SK-N-SH (cell line): ENCODE measurements around the gene ZNF141. TPM values are rescaled to one million over a fixed set of nuclear protein-coding genes. Genes with fewer than 3 reads are reported as not detected.

Source experiments
- CTCF ChIA-PET: fragments of 300-600, 350-600 bp; formaldehyde crosslinking; extraction: SDS; loops from one replicate; lab custom pipeline; 2021; lab: Yijun Ruan, JAX
- POLR2A ChIA-PET: fragments of 350-600 bp; sonication (Branson Sonifier 250); formaldehyde crosslinking; extraction: SDS; loops from one replicate; lab custom pipeline; 2020; ENCODE audit warnings: antibody characterized with exemption, inconsistent platforms; lab: Yijun Ruan, JAX
- DNase-seq: peaks from one replicate; pipeline ENCODE4 v3.0.0; 2012
- H2AFZ ChIP-seq: fragments of 200-600 bp; sonication (generic); 2 replicates; pipeline ENCODE4 v1.8.1; 2016; ENCODE audit warnings: antibody characterized with exemption, mild to moderate bottlenecking, low read depth
- H3F3A ChIP-seq: fragments of 200-600 bp; sonication (generic); replicated peaks from 2 replicates; pipeline ENCODE3; 2016; ENCODE audit warnings: antibody characterized with exemption, mild to moderate bottlenecking; ENCODE audit not compliant: insufficient read depth
- H3K27ac ChIP-seq, 2 experiments: fragments of 200-500 bp in 1 of 2; fragments of 200-600 bp in 1 of 2; sonication (Bioruptor generic) in 1 of 2; sonication (generic), shearing (Covaris generic) in 1 of 2; 2 replicates each; pipeline versions ENCODE4 v1.5.1 to v1.6.1; 2014 to 2016; ENCODE audit warnings: low read depth in 2 of 2, inconsistent platforms in 1 of 2, low read length in 1 of 2, mild to moderate bottlenecking in 1 of 2, mixed read lengths in 1 of 2
- H3K27me3 ChIP-seq: fragments of 200-600 bp; sonication (generic), shearing (Covaris generic); 2 replicates; pipeline ENCODE4 v1.6.1; 2016; ENCODE audit warnings: mixed run types; ENCODE audit not compliant: insufficient read depth
- H3K36me3 ChIP-seq, 2 experiments: fragments of 200-500 bp in 1 of 2; fragments of 200-600 bp in 1 of 2; sonication (Bioruptor generic) in 1 of 2; sonication (generic) in 1 of 2; replicated peaks in 1 of 2; 2 replicates each; pipeline versions ENCODE3 to v1.5.1; 2014 to 2016; ENCODE audit warnings: low read length in 1 of 2, mild to moderate bottlenecking in 1 of 2; ENCODE audit not compliant: insufficient read depth in 2 of 2, control insufficient read depth in 1 of 2
- H3K4me1 ChIP-seq, 2 experiments: fragments of 200-500 bp in 1 of 2; fragments of 200-600 bp in 1 of 2; sonication (Bioruptor generic) in 1 of 2; sonication (generic), shearing (Covaris generic) in 1 of 2; 2 replicates each; pipeline versions ENCODE4 v1.5.1 to v1.6.1; 2014 to 2016; ENCODE audit warnings: low read depth in 1 of 2, low read length in 1 of 2, mixed run types in 1 of 2; ENCODE audit not compliant: insufficient read depth in 2 of 2, control insufficient read depth in 1 of 2
- H3K4me2 ChIP-seq: fragments of 200-600 bp; sonication (generic), shearing (Covaris generic); 2 replicates; pipeline ENCODE4 v1.6.1; 2017; ENCODE audit warnings: mixed run types
- H3K4me3 ChIP-seq, 2 experiments: fragments of 200-500 bp in 1 of 2; fragments of 200-600 bp in 1 of 2; sonication (Bioruptor generic) in 1 of 2; sonication (generic), shearing (Covaris generic) in 1 of 2; 2 replicates each; pipeline versions ENCODE4 v1.5.1 to v1.8.1; 2014 to 2016; ENCODE audit warnings: low read depth in 2 of 2, inconsistent platforms in 1 of 2, low read length in 1 of 2, mild to moderate bottlenecking in 1 of 2, mixed read lengths in 1 of 2, moderate library complexity in 1 of 2
- H3K79me2 ChIP-seq: fragments of 200-600 bp; sonication (generic); 2 replicates; pipeline ENCODE4 v1.8.1; 2017; ENCODE audit warnings: mild to moderate bottlenecking; ENCODE audit not compliant: insufficient read depth
- H3K9ac ChIP-seq: fragments of 200-600 bp; sonication (generic); 2 replicates; pipeline ENCODE4 v1.6.1; 2017; ENCODE audit warnings: mixed run types
- H3K9me2 ChIP-seq: fragments of 200-600 bp; sonication (generic); 2 replicates; pipeline ENCODE4 v1.6.1; 2017; ENCODE audit warnings: mixed run types
- H3K9me3 ChIP-seq: fragments of 200-600 bp; sonication (generic); 2 replicates; pipeline ENCODE4 v1.6.1; 2017; ENCODE audit warnings: mixed run types, mild to moderate bottlenecking, moderate library complexity
- H4K20me1 ChIP-seq: fragments of 200-600 bp; sonication (generic); 2 replicates; pipeline ENCODE4 v1.6.1; 2017; ENCODE audit warnings: mild to moderate bottlenecking, mixed run types; ENCODE audit not compliant: insufficient read depth
- CHD2 ChIP-seq: fragments of 150-350 bp; IDR thresholded peaks from 2 replicates; pipeline ENCODE4 v1.6.1; 2018; ENCODE audit warnings: low read length; ENCODE audit not compliant: partially characterized antibody
- ELF1 ChIP-seq: IDR thresholded peaks from 2 replicates; pipeline ENCODE4 v1.4.0; 2012
- EP300 ChIP-seq, 2 experiments: IDR thresholded peaks; 2 replicates each; pipeline versions ENCODE4 v1.4.0 to v1.6.1; 2012; ENCODE audit warnings: borderline replicate concordance in 1 of 2, low read depth in 1 of 2, low read length in 1 of 2
- EZH2phosphoT487 ChIP-seq: fragments of 200-600 bp; sonication (generic); IDR thresholded peaks from 2 replicates; pipeline ENCODE4 v1.6.1; 2017; ENCODE audit warnings: low read depth, mixed run types, mild to moderate bottlenecking, antibody characterized with exemption, moderate library complexity, borderline replicate concordance
- FOSL2 ChIP-seq: IDR thresholded peaks from 2 replicates; pipeline ENCODE4 v1.4.0; 2012; ENCODE audit warnings: low read depth, mild to moderate bottlenecking, moderate library complexity, borderline replicate concordance
- FOXM1 ChIP-seq: IDR thresholded peaks from 2 replicates; pipeline ENCODE4 v1.4.0; 2012; ENCODE audit warnings: low read depth, mild to moderate bottlenecking
- GATA2 ChIP-seq: sonication (generic); formaldehyde crosslinking; IDR thresholded peaks from 2 replicates; pipeline ENCODE4 v1.5.0; 2020; ENCODE audit warnings: mild to moderate bottlenecking, missing genetic modification reagents
- MAX ChIP-seq: IDR thresholded peaks from 2 replicates; pipeline ENCODE4 v1.4.0; 2012; ENCODE audit warnings: low read depth
- MEF2A ChIP-seq: IDR thresholded peaks from 2 replicates; pipeline ENCODE4 v1.4.0; 2012; ENCODE audit warnings: low read depth, borderline replicate concordance
- TAF1 ChIP-seq: IDR thresholded peaks from 2 replicates; pipeline ENCODE4 v1.6.1; 2012; ENCODE audit warnings: low read depth, mild to moderate bottlenecking, low read length, moderate library complexity, borderline replicate concordance
- TCF12 ChIP-seq: IDR thresholded peaks from 2 replicates; pipeline ENCODE4 v1.4.0; 2012
- USF1 ChIP-seq: IDR thresholded peaks from 2 replicates; pipeline ENCODE4 v1.4.0; 2012; ENCODE audit warnings: low read depth, borderline replicate concordance
- USF2 ChIP-seq: fragments of 150-350 bp; IDR thresholded peaks from 2 replicates; pipeline ENCODE4 v1.6.1; 2017; ENCODE audit warnings: antibody characterized with exemption, low read length, low read depth, borderline replicate concordance
- WGBS: methylation state at CpG from one replicate; pipeline ENCODE4 v1.1.6; 2017; ENCODE audit warnings: low lambda C conversion rate; 5-methylcytosine and 5-hydroxymethylcytosine counted together
- polyA plus RNA-seq, 3 experiments: library from polyadenylated mRNA; depleted of rRNA; stranded (reverse); fragments of >200 nt; gene quantifications; 2 replicates each; pipeline ENCODE4 v1.2.3, GENCODE V29; 2012
- TF ChIP-seq, protein P1 (sequence below): IDR thresholded peaks from 2 replicates; pipeline ENCODE4 v1.4.0; 2012; ENCODE audit warnings: low read depth, borderline replicate concordance
- TF ChIP-seq, protein P2 (sequence below): IDR thresholded peaks from 2 replicates; pipeline ENCODE4 v1.6.1; 2012; ENCODE audit warnings: mild to moderate bottlenecking, low read depth, low read length, moderate library complexity
- TF ChIP-seq, protein P3 (sequence below): fragments of 150-350 bp; IDR thresholded peaks from 2 replicates; pipeline ENCODE4 v1.6.1; 2016; ENCODE audit warnings: mild to moderate bottlenecking, low read depth, low read length

Gene ZNF141
- polyA plus RNA-seq, 1 of the 3 experiments (the other 2 are of a cell fraction): 1.6 TPM

DNA sequence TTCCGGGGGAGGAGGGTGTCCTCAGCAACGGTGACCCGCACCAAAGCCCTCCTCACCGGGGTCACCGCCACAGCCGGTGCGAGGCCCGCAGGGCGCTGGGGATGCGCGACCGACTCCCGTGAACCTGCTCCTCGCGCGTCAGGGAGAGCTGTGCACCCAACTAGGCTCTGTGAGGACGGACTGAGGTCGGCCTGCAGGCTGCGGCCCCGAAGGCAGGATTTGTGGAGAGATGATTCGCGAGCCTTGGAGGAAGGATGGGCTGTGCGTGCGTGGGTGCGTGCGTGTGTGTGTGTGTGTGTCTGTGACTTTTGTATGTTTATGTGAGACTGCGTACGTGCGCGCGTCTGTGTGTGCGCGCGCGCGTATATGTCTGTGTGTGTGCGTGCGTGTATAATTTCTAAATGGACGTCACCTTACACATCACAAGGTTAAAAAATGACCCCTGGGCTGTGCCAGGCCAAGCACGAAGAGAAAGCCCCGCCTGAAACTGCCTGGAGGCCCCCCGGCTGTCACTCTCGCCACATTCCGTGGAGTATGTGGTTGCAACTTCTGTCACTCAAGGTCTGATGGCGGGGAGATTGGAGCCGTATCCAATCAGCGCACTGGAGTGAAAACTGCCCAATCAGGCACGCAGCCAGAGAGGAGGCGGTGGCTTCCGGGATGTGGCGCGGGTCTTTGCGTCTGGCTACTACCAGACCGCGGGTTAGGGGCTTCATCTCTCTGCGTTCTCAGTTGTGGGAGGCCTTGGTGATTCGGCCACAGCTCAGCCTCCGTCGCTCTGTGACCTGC, at the start of gene ZNF141 (continued):
- TF ChIP-seq USF1: no peak
- TF ChIP-seq TAF1: peak; percentile 35; the same call in 1 of the 2 replicates
- TF ChIP-seq, protein P1, sequence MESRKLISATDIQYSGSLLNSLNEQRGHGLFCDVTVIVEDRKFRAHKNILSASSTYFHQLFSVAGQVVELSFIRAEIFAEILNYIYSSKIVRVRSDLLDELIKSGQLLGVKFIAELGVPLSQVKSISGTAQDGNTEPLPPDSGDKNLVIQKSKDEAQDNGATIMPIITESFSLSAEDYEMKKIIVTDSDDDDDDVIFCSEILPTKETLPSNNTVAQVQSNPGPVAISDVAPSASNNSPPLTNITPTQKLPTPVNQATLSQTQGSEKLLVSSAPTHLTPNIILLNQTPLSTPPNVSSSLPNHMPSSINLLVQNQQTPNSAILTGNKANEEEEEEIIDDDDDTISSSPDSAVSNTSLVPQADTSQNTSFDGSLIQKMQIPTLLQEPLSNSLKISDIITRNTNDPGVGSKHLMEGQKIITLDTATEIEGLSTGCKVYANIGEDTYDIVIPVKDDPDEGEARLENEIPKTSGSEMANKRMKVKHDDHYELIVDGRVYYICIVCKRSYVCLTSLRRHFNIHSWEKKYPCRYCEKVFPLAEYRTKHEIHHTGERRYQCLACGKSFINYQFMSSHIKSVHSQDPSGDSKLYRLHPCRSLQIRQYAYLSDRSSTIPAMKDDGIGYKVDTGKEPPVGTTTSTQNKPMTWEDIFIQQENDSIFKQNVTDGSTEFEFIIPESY: peak; percentile 36; the same call in 1 of the 2 replicates
- no peak for TF ChIP-seq MEF2A
- TF ChIP-seq, protein P2, sequence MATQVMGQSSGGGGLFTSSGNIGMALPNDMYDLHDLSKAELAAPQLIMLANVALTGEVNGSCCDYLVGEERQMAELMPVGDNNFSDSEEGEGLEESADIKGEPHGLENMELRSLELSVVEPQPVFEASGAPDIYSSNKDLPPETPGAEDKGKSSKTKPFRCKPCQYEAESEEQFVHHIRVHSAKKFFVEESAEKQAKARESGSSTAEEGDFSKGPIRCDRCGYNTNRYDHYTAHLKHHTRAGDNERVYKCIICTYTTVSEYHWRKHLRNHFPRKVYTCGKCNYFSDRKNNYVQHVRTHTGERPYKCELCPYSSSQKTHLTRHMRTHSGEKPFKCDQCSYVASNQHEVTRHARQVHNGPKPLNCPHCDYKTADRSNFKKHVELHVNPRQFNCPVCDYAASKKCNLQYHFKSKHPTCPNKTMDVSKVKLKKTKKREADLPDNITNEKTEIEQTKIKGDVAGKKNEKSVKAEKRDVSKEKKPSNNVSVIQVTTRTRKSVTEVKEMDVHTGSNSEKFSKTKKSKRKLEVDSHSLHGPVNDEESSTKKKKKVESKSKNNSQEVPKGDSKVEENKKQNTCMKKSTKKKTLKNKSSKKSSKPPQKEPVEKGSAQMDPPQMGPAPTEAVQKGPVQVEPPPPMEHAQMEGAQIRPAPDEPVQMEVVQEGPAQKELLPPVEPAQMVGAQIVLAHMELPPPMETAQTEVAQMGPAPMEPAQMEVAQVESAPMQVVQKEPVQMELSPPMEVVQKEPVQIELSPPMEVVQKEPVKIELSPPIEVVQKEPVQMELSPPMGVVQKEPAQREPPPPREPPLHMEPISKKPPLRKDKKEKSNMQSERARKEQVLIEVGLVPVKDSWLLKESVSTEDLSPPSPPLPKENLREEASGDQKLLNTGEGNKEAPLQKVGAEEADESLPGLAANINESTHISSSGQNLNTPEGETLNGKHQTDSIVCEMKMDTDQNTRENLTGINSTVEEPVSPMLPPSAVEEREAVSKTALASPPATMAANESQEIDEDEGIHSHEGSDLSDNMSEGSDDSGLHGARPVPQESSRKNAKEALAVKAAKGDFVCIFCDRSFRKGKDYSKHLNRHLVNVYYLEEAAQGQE: no peak
- peak; percentile 84 for TF ChIP-seq ELF1

DNA sequence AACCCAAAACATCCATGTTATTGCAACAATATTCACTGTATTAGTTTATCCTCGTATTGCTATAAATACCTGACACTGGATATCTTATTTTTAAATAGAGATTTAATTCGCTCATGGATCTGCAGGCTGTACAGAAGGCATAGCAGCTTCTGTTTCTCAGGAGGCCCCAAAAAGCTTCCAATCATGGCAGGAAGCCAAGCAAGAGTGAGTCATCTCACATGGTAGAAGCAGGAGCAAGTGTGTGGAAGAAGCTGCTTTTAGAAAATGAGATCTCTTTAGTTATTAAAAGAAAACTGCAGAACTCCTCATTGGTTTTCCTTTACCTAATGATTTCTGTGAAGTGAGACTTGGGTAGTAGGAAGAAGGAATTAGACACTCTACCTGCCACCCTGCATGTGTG, 48.7 kb upstream of the ZNF141 start:
- no peak overlapping the region for H3K9ac ChIP-seq
- H3F3A ChIP-seq: no peaks in the 10 kb centered on the region
- H3K79me2 ChIP-seq: peaks cover 4% of the 10 kb centered on the region; the same call in 1 of the 2 replicates
- H3K27ac ChIP-seq: no peak overlapping the region
- DNase-seq: no peak
- no peaks in the 10 kb centered on the region for H4K20me1 ChIP-seq
- H3K4me2 ChIP-seq: no peak overlapping the region
- 49% methylated on average over 2 of the region's 2 CpGs for WGBS
- H3K27me3 ChIP-seq: no peaks in the 10 kb centered on the region
- no peak overlapping the region for H3K4me3 ChIP-seq
- no peaks in the 10 kb centered on the region for H3K4me1 ChIP-seq
- H3K36me3 ChIP-seq: no peaks in the 10 kb centered on the region
- ChIA-PET CTCF (no interaction called here), POLR2A (no interaction called here)
- H3K9me3 ChIP-seq: 0 out of 2 replicates have a peak, but pooled peaks cover 4% of the 10 kb centered on the region
- H2AFZ ChIP-seq: no peak overlapping the region
- no peaks in the 10 kb centered on the region for H3K9me2 ChIP-seq
- TF ChIP-seq CHD2: no peak
- TF ChIP-seq TCF12: no peak
- TF ChIP-seq, protein P3, sequence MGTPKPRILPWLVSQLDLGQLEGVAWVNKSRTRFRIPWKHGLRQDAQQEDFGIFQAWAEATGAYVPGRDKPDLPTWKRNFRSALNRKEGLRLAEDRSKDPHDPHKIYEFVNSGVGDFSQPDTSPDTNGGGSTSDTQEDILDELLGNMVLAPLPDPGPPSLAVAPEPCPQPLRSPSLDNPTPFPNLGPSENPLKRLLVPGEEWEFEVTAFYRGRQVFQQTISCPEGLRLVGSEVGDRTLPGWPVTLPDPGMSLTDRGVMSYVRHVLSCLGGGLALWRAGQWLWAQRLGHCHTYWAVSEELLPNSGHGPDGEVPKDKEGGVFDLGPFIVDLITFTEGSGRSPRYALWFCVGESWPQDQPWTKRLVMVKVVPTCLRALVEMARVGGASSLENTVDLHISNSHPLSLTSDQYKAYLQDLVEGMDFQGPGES: no peak
- no peak for TF ChIP-seq FOSL2
- no peak for TF ChIP-seq USF2
- TF ChIP-seq EZH2phosphoT487: no peak
- no peak for TF ChIP-seq MAX
- no peak for TF ChIP-seq EP300 (IDR thresholded peaks at IDR 0.05; ENCODE audit: borderline replicate concordance in 1 of 2, low read depth in 1 of 2, low read length in 1 of 2)
- no peak for TF ChIP-seq GATA2 (CRISPR knock-in tag)
- TF ChIP-seq FOXM1: no peak
- no peak for TF ChIP-seq USF1
- TF ChIP-seq, protein P1: no peak
